GM21447 (cell line): Measurements from ENCODE around the gene VCY1B.
"Not testable (repeated sequence)": the region's sequence is repeated elsewhere in the genome, so short reads cannot be mapped to it uniquely, and the experiment has no call there.

Source experiments
- ATAC-seq: cut with Tn5 transposase; IDR thresholded peaks from one replicate; pipeline ENCODE4 v1.9.1; 2021; ENCODE audit not compliant: unreplicated experiment

The VCY1B gene

DNA sequence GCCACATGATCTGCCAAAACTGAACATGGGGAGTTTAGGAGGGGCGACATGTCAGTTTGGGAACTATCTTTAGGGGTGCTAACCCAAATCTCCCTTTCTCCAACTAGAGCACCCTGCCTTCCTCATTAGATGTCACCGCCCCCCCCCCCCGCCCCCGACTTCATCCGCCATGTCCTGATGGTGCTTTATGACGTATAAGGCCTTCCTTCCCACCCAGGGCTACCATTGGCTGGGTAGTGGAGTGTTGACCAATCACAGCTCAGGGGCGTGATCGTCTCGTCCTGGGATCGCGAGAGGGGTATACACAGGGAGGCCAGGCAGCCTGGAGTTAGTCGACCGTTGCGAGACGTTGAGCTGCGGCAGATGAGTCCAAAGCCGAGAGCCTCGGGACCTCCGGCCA lies at the start of gene VCY1B:
VCY1B (plus strand) TSS at position 301 of the 400 bp plus-strand sequence; CDS start at position 364, 63 bp downstream.
- not testable (repeated sequence) for ATAC-seq

- ATAC-seq = not testable (repeated sequence)
Measured at GRCh38 chrY:14011916-14012315, 44.1 kb upstream of the VCY1B start.

DNA sequence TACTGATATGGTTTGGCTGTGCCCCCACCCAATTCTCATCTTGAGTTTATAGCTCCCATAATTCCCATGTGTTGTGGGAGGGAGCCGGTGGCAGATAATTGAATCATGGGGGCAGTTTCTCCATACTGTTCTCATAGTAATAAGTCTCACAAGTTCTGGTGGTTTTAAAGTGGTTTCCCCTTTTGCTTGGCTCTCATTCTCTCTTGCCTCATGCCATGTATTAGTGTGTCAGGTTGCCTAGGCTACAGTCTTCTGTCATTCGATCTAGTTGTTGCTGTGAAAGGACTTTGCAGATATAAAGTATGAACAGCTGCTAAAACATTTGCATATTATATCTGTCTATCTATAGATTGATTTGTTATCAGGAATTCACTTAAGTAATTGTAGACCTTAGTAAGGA lies 25.6 kb upstream of the VCY1B start:
- ATAC-seq = not testable (repeated sequence)

GRCh38 chrY:14085877-14086276 lies 29.9 kb downstream of the VCY1B start:
- ATAC-seq = no peak
